HG02798 (cell line): ENCODE data around the gene RIT2.
"Not testable (repeated sequence)": the region's sequence is repeated elsewhere in the genome, so short reads cannot be mapped to it uniquely, and the experiment has no call there.

Experiments
- ATAC-seq: cut with Tn5 transposase; IDR thresholded peaks from one replicate; pipeline ENCODE4 v1.9.1; 2021; ENCODE audit warnings: mild to moderate bottlenecking; ENCODE audit not compliant: unreplicated experiment, poor library complexity

RIT2 gene

GRCh38 chr18:42860548-42860947, 254.9 kb downstream of the RIT2 start:
- ATAC-seq: no peak

GRCh38 chr18:42860011-42860410, 255.5 kb downstream of the RIT2 start:
- no peak for ATAC-seq

GRCh38 chr18:42854558-42854957, 260.9 kb downstream of the RIT2 start:
- ATAC-seq: no peak

- no peak for ATAC-seq
Observed at GRCh38 chr18:42850174-42851083, 265.1 kb downstream of the RIT2 start.

GRCh38 chr18:42839408-42839807, 276.1 kb downstream of the RIT2 start:
- no peak for ATAC-seq

GRCh38 chr18:42838546-42839145, 276.8 kb downstream of the RIT2 start:
- no peak for ATAC-seq

- ATAC-seq: no peak
Observed at GRCh38 chr18:42830936-42831335, 284.5 kb downstream of the RIT2 start.

- no peak for ATAC-seq
Observed at GRCh38 chr18:42828881-42829280, 286.6 kb downstream of the RIT2 start.

- ATAC-seq: no peak
Observed at GRCh38 chr18:42824178-42824577, 291.3 kb downstream of the RIT2 start.

- no peak for ATAC-seq
Observed at GRCh38 chr18:42822711-42823110, 292.8 kb downstream of the RIT2 start.

GRCh38 chr18:42821492-42821891, 294.0 kb downstream of the RIT2 start:
- ATAC-seq: no peak

GRCh38 chr18:42814618-42815017, 300.9 kb downstream of the RIT2 start:
- ATAC-seq: no peak

GRCh38 chr18:42814184-42814583, 301.3 kb downstream of the RIT2 start:
- no peak for ATAC-seq

- no peak for ATAC-seq
Observed at GRCh38 chr18:42813570-42813969, 301.9 kb downstream of the RIT2 start.

- ATAC-seq: no peak
Observed at GRCh38 chr18:42807887-42808286, 307.6 kb downstream of the RIT2 start.

GRCh38 chr18:42801706-42802105, 313.8 kb downstream of the RIT2 start:
- ATAC-seq: no peak

- ATAC-seq: no peak
Observed at GRCh38 chr18:42798606-42799170, 316.8 kb downstream of the RIT2 start.

- not testable (repeated sequence) for ATAC-seq
Observed at GRCh38 chr18:42795213-42795789, 320.2 kb downstream of the RIT2 start.

- no peak for ATAC-seq
Observed at GRCh38 chr18:42792731-42793130, 322.8 kb downstream of the RIT2 start.

GRCh38 chr18:42784632-42785031, 330.9 kb downstream of the RIT2 start:
- no peak for ATAC-seq

GRCh38 chr18:42782929-42783328, 332.6 kb downstream of the RIT2 start:
- ATAC-seq: no peak
